22Rv1 (cell line): ENCODE results near the gene PAPPA2.

Source experiments
- ZFX ChIP-seq: fragments of 450-650 bp; IDR thresholded peaks from 2 replicates; pipeline ENCODE4 v1.6.1; 2017; ENCODE audit warnings: antibody characterized with exemption, borderline replicate concordance
- TF ChIP-seq, protein P1 (sequence below): fragments of 450-650 bp; IDR thresholded peaks from 2 replicates; pipeline ENCODE4 v1.5.1; 2017; ENCODE audit warnings: mild to moderate bottlenecking

DNA sequence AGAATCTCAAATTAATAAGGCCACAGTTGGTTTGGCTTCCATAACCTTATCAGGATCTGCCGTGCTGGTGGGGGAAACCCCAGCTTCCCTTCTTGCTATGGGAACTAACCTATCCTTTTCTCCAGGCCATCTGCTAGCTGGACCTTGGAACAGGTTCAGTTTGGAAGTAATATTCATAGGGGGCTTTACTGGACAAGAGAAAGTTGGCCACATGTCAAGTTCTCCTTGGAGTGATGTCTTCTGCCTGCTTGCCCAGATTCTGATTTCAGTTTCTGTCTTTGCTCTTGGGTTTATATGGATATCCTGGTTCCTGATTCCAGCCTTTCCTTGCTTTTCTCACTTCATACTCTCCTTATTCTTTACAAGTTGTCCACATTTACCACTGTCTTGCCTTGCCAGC lies 421.9 kb downstream of the PAPPA2 start:
- TF ChIP-seq, protein P1, sequence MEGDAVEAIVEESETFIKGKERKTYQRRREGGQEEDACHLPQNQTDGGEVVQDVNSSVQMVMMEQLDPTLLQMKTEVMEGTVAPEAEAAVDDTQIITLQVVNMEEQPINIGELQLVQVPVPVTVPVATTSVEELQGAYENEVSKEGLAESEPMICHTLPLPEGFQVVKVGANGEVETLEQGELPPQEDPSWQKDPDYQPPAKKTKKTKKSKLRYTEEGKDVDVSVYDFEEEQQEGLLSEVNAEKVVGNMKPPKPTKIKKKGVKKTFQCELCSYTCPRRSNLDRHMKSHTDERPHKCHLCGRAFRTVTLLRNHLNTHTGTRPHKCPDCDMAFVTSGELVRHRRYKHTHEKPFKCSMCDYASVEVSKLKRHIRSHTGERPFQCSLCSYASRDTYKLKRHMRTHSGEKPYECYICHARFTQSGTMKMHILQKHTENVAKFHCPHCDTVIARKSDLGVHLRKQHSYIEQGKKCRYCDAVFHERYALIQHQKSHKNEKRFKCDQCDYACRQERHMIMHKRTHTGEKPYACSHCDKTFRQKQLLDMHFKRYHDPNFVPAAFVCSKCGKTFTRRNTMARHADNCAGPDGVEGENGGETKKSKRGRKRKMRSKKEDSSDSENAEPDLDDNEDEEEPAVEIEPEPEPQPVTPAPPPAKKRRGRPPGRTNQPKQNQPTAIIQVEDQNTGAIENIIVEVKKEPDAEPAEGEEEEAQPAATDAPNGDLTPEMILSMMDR, result no peak
- no peak for TF ChIP-seq ZFX
